Aorta (tissue), 5 donors: ENCODE results near the gene RGS9. TPM values are rescaled to one million over a fixed set of nuclear protein-coding genes. Genes with fewer than 3 reads are reported as not detected.

Experiments used
- ATAC-seq: fragments of 200-7000 bp; cut with Tn5 transposase; one replicate; pipeline ENCODE4 v1.9.1; 2022; ENCODE audit warnings: moderate library complexity; ENCODE audit not compliant: low FRiP score
- DNase-seq, 2 donors: peaks; one replicate each; pipeline ENCODE4 v3.0.0-alpha.2; 2020
- H3K27ac ChIP-seq, 2 donors: one replicate each; pipeline ENCODE4 v1.5.1; 2013; ENCODE audit warnings: low read length in 2 of 2, mild to moderate bottlenecking in 2 of 2, moderate library complexity in 2 of 2, control low read depth in 1 of 2, inconsistent platforms in 1 of 2, low read depth in 1 of 2
- H3K27me3 ChIP-seq, 2 donors: one replicate each; pipeline ENCODE4 v1.6.1; 2013; ENCODE audit warnings: control low read depth in 1 of 2, low read length in 1 of 2, mild to moderate bottlenecking in 1 of 2, moderate library complexity in 1 of 2; ENCODE audit not compliant: insufficient read depth in 2 of 2, control insufficient read depth in 1 of 2
- H3K36me3 ChIP-seq, 2 donors: one replicate each; pipeline ENCODE4 v1.6.1; 2013; ENCODE audit warnings: control low read depth in 1 of 2, low read length in 1 of 2, mild to moderate bottlenecking in 1 of 2; ENCODE audit not compliant: insufficient read depth in 2 of 2, control insufficient read depth in 1 of 2
- H3K4me1 ChIP-seq, 2 donors: one replicate each; pipeline ENCODE4 v1.6.1; 2013; ENCODE audit warnings: low read length in 2 of 2, control low read depth in 1 of 2, mild to moderate bottlenecking in 1 of 2, moderate library complexity in 1 of 2; ENCODE audit not compliant: insufficient read depth in 2 of 2, control insufficient read depth in 1 of 2
- H3K4me3 ChIP-seq, 2 donors: one replicate each; pipeline ENCODE4 v1.5.1; 2013; ENCODE audit warnings: low read length in 2 of 2, control low read depth in 1 of 2, mild to moderate bottlenecking in 1 of 2
- H3K9me3 ChIP-seq: one replicate; pipeline ENCODE4 v1.6.1; 2013; ENCODE audit warnings: mild to moderate bottlenecking, low read length; ENCODE audit not compliant: control insufficient read depth
- WGBS, 2 donors: extraction: QIAGEN DNeasy Blood & Tissue Kit; methylation state at CpG; one replicate each; pipeline ENCODE4 v1.1.7; 2013; 5-methylcytosine and 5-hydroxymethylcytosine counted together
- intact Hi-C, 2 donors: fragments of 100-400 bp; cut with DNase I; formaldehyde crosslinking; loops; one replicate each; pipeline versions ENCODE4 v1.14.2 to v1.15.0; 2022
- polyA plus RNA-seq, 2 donors: library from polyadenylated mRNA; stranded (reverse); fragments of 200-250 nt; gene quantifications; one replicate each; pipeline ENCODE4 v1.2.3, GENCODE V29; 2013
- total RNA-seq, 2 donors: library from RNA; stranded (reverse); fragmentation: NEBNext Ultra II Directional; extraction: Animal tissue kit (Norgen Biotek cat#: 25700); gene quantifications; one replicate each; pipeline ENCODE4 v1.2.1, GENCODE V29; 2021
- donor health status: healthy with polysubstance abuse.
- donor health status: Bipolar disorder and iron deficiency.
- donor health status: DM: no; HTN: no; CAD: no.
- donor health status: DM: no; HTN: no; CAD: no.
- donor health status: DM: yes; HTN: yes; CAD: no.

The RGS9 gene
- total and polyA plus RNA-seq, 4 donors, result 0.75 to 7.1 (median 2.2) TPM

- Histone ChIP-seq H3K4me3 (no peak overlapping the region), H3K4me1 (no peaks in the 10 kb centered on the region), H3K9me3 (no peaks in the 10 kb centered on the region), H3K36me3 (no peaks in the 10 kb centered on the region), H3K27ac (no peak overlapping the region), H3K27me3 (no peaks in the 10 kb centered on the region)
- 89 to 93% methylated on average over 4 of the region's 4 CpGs for WGBS, 2 donors
- ATAC-seq (no peak), DNase-seq (no peak)
- intact Hi-C loops, result loop anchor here in 1 of 2 donors (5.0 kb wide), 1 partner anchor 62 kb away; no protein-coding TSS in a partner anchor
Observed at GRCh38 chr17:65230040-65230439, 92.9 kb downstream of the RGS9 start.

- H3K4me1 ChIP-seq, result no peaks in the 10 kb centered on the region
- 76 to 83% methylated on average over 5 of the region's 5 CpGs for WGBS, 2 donors
- no peak overlapping the region for H3K4me3 ChIP-seq
- H3K36me3 ChIP-seq, result no peaks in the 10 kb centered on the region
- no peak for ATAC-seq
- H3K9me3 ChIP-seq, result no peaks in the 10 kb centered on the region
- no peak for DNase-seq
- H3K27ac ChIP-seq, result no peak overlapping the region
- intact Hi-C loops, result loop anchor here in 1 of 2 donors (5.0 kb wide), 1 partner anchor 61 kb away; no protein-coding TSS in a partner anchor
- no peaks in the 10 kb centered on the region for H3K27me3 ChIP-seq
Observed at GRCh38 chr17:65231086-65231485, 93.9 kb downstream of the RGS9 start.

- H3K36me3 ChIP-seq, result no peaks in the 10 kb centered on the region
- intact Hi-C loops, result loop anchor here in 1 of 2 donors (5.0 kb wide), 1 partner anchor 61 kb away; no protein-coding TSS in a partner anchor
- no peak overlapping the region for H3K4me3 ChIP-seq
- DNase-seq (no peak), ATAC-seq (no peak)
- H3K27ac ChIP-seq, result no peak overlapping the region
- H3K27me3 ChIP-seq, result no peaks in the 10 kb centered on the region
- H3K4me1 ChIP-seq, result no peaks in the 10 kb centered on the region
- WGBS, 2 donors, result 44 to 51% methylated on average over 7 to 8 of the region's 8 CpGs
- H3K9me3 ChIP-seq, result no peaks in the 10 kb centered on the region
Observed at GRCh38 chr17:65231662-65232335, 94.6 kb downstream of the RGS9 start.

- WGBS, 2 donors, result 89 to 95% methylated on average over 2 of the region's 2 CpGs
- ATAC-seq, result no peak
- H3K36me3 ChIP-seq, result no peaks in the 10 kb centered on the region
- H3K27me3 ChIP-seq, result no peaks in the 10 kb centered on the region
- H3K9me3 ChIP-seq, result no peaks in the 10 kb centered on the region
- no peaks in the 10 kb centered on the region for H3K4me1 ChIP-seq
- no peak overlapping the region for H3K27ac ChIP-seq
- DNase-seq, result no peak
- no peak overlapping the region for H3K4me3 ChIP-seq
- intact Hi-C loops, result loop anchor here in 1 of 2 donors (5.0 kb wide), 1 partner anchor 932 kb away; no protein-coding TSS in a partner anchor
Observed at GRCh38 chr17:65235284-65235683, 98.1 kb downstream of the RGS9 start.

GRCh38 chr17:65236321-65236720 lies 99.2 kb downstream of the RGS9 start:
- no peaks in the 10 kb centered on the region for H3K9me3 ChIP-seq
- intact Hi-C loops, result loop anchor here in 1 of 2 donors (5.0 kb wide), 1 partner anchor 931 kb away; no protein-coding TSS in a partner anchor
- no peaks in the 10 kb centered on the region for H3K36me3 ChIP-seq
- ATAC-seq (no peak), DNase-seq (no peak)
- no peaks in the 10 kb centered on the region for H3K4me1 ChIP-seq
- WGBS, 2 donors, result 60 to 68% methylated on average over 1 of the region's 1 CpG
- H3K4me3 ChIP-seq, result no peak overlapping the region
- no peaks in the 10 kb centered on the region for H3K27me3 ChIP-seq
- no peak overlapping the region for H3K27ac ChIP-seq

- DNase-seq (peak in 1 of 2 donors; percentile 68), ATAC-seq (no peak)
- no peaks in the 10 kb centered on the region for H3K36me3 ChIP-seq
- H3K4me3 ChIP-seq, result no peak overlapping the region
- H3K4me1 ChIP-seq, result no peaks in the 10 kb centered on the region
- H3K9me3 ChIP-seq, result no peaks in the 10 kb centered on the region
- no peak overlapping the region for H3K27ac ChIP-seq
- intact Hi-C loops, result no loop called here
- no peaks in the 10 kb centered on the region for H3K27me3 ChIP-seq
- 40 to 42% methylated on average over 9 of the region's 9 CpGs for WGBS, 2 donors
Observed at GRCh38 chr17:65243838-65244625, 106.9 kb downstream of the RGS9 start.

- Histone ChIP-seq H3K36me3 (no peaks in the 10 kb centered on the region), H3K4me1 (no peaks in the 10 kb centered on the region), H3K27ac (no peak overlapping the region), H3K27me3 (no peaks in the 10 kb centered on the region), H3K4me3 (no peak overlapping the region), H3K9me3 (no peaks in the 10 kb centered on the region)
- intact Hi-C loops, result no loop called here
- WGBS, 2 donors, result 77 to 86% methylated on average over 4 of the region's 4 CpGs
- ATAC-seq (no peak), DNase-seq (no peak)
Observed at GRCh38 chr17:65246252-65246651, 109.1 kb downstream of the RGS9 start.

- intact Hi-C loops, result no loop called here
- 81 to 93% methylated on average over 2 of the region's 2 CpGs for WGBS, 2 donors
- no peaks in the 10 kb centered on the region for H3K27me3 ChIP-seq
Observed at GRCh38 chr17:65249774-65250173, 112.6 kb downstream of the RGS9 start.

More at GRCh38 chr17:65249774-65250173, 112.6 kb downstream of the RGS9 start:
- Histone ChIP-seq H3K27ac (no peak overlapping the region), H3K4me1 (no peaks in the 10 kb centered on the region), H3K9me3 (no peaks in the 10 kb centered on the region), H3K4me3 (no peak overlapping the region), H3K36me3 (no peaks in the 10 kb centered on the region)
- no peak for ATAC-seq
- DNase-seq, result no peak
